Sigmoid colon (tissue), 4 donors: Measurements from ENCODE around the gene KLHL29.

Source experiments
- EP300 ChIP-seq, 4 donors: sonication (generic); formaldehyde crosslinking; IDR thresholded peaks; one replicate each; pipeline ENCODE4 v1.6.1; 2017; ENCODE audit warnings: antibody characterized with exemption in 4 of 4
- POLR2A ChIP-seq, 2 donors: fragments of 450-650 bp; IDR thresholded peaks; one replicate each; pipeline ENCODE4 v1.6.1; 2016; ENCODE audit warnings: antibody characterized with exemption in 2 of 2, mild to moderate bottlenecking in 2 of 2, moderate library complexity in 2 of 2
- POLR2AphosphoS5 ChIP-seq, 4 donors: sonication (generic); formaldehyde crosslinking; IDR thresholded peaks; one replicate each; pipeline ENCODE4 v1.6.1; 2017; ENCODE audit warnings: antibody characterized with exemption in 4 of 4
- TF ChIP-seq, protein P1 (sequence below), 4 experiments: fragments of 450-650 bp in 3 of 4; fragments of 200-600 bp in 1 of 4; IDR thresholded peaks; one replicate each; pipeline ENCODE4 v1.5.1; 2016 to 2019; ENCODE audit warnings: antibody characterized with exemption in 4 of 4, mild to moderate bottlenecking in 3 of 4, moderate library complexity in 2 of 4

GRCh38 chr2:23587341-23587880 is 202.4 kb downstream of the KLHL29 start:
- TF ChIP-seq, protein P1, sequence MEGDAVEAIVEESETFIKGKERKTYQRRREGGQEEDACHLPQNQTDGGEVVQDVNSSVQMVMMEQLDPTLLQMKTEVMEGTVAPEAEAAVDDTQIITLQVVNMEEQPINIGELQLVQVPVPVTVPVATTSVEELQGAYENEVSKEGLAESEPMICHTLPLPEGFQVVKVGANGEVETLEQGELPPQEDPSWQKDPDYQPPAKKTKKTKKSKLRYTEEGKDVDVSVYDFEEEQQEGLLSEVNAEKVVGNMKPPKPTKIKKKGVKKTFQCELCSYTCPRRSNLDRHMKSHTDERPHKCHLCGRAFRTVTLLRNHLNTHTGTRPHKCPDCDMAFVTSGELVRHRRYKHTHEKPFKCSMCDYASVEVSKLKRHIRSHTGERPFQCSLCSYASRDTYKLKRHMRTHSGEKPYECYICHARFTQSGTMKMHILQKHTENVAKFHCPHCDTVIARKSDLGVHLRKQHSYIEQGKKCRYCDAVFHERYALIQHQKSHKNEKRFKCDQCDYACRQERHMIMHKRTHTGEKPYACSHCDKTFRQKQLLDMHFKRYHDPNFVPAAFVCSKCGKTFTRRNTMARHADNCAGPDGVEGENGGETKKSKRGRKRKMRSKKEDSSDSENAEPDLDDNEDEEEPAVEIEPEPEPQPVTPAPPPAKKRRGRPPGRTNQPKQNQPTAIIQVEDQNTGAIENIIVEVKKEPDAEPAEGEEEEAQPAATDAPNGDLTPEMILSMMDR (IDR thresholded peaks at IDR 0.05) = no peak
- no peak for TF ChIP-seq POLR2A (IDR thresholded peaks at IDR 0.05)
- no peak for TF ChIP-seq EP300 (IDR thresholded peaks at IDR 0.05)
- no peak for TF ChIP-seq POLR2AphosphoS5 (IDR thresholded peaks at IDR 0.05)
